GM21786 (cell line): ENCODE measurements around the gene ATXN7L1.

Experiments used
- ATAC-seq: cut with Tn5 transposase; IDR thresholded peaks from one replicate; pipeline ENCODE4 v1.9.1; 2021; ENCODE audit not compliant: unreplicated experiment

The ATXN7L1 gene

GRCh38 chr7:105828141-105828540 is 48.3 kb downstream of the ATXN7L1 start:
- ATAC-seq: no peak

GRCh38 chr7:105827151-105827875 is 49.1 kb downstream of the ATXN7L1 start:
- ATAC-seq: no peak

- ATAC-seq: no peak
These were observed 50.3 kb downstream of the ATXN7L1 start for GRCh38 chr7:105826143-105826542.

- ATAC-seq: no peak
These were observed 51.0 kb downstream of the ATXN7L1 start for GRCh38 chr7:105825371-105825770.

GRCh38 chr7:105822806-105823205 is 53.6 kb downstream of the ATXN7L1 start:
- ATAC-seq: no peak

GRCh38 chr7:105821527-105821926 is 54.9 kb downstream of the ATXN7L1 start:
- ATAC-seq: no peak

- ATAC-seq: no peak
These were observed 55.9 kb downstream of the ATXN7L1 start for GRCh38 chr7:105820363-105821066.

- ATAC-seq: no peak
These were observed 56.8 kb downstream of the ATXN7L1 start for GRCh38 chr7:105819559-105819958.

- ATAC-seq: no peak
These were observed 59.3 kb downstream of the ATXN7L1 start for GRCh38 chr7:105816954-105817615.

- ATAC-seq: no peak
These were observed 60.0 kb downstream of the ATXN7L1 start for GRCh38 chr7:105816266-105816843.

- no peak for ATAC-seq
These were observed 60.8 kb downstream of the ATXN7L1 start for GRCh38 chr7:105815576-105815975.

- ATAC-seq: no peak
These were observed 61.9 kb downstream of the ATXN7L1 start for GRCh38 chr7:105814481-105814880.

- no peak for ATAC-seq
These were observed 65.1 kb downstream of the ATXN7L1 start for GRCh38 chr7:105811189-105811847.

GRCh38 chr7:105810556-105810955 is 65.8 kb downstream of the ATXN7L1 start:
- ATAC-seq: no peak

- peak; percentile 97 for ATAC-seq
These were observed 67.5 kb downstream of the ATXN7L1 start for GRCh38 chr7:105808703-105809590.

GRCh38 chr7:105808209-105808608 is 68.2 kb downstream of the ATXN7L1 start:
- ATAC-seq: no peak

GRCh38 chr7:105807448-105807762 is 69.0 kb downstream of the ATXN7L1 start:
- no peak for ATAC-seq

- peak; percentile 36 for ATAC-seq
These were observed 69.6 kb downstream of the ATXN7L1 start for GRCh38 chr7:105806592-105807447.

- ATAC-seq: no peak
These were observed 70.9 kb downstream of the ATXN7L1 start for GRCh38 chr7:105805447-105806019.
